Activated CD8-positive, alpha-beta T cell treated with anti-CD3 and anti-CD28 coated beads, Interleukin-2, amount 10 ng/mL, durations not matched to agents 7 days and 5 days (primary cell): ENCODE results near the gene CYP2A13. TPM values are rescaled to one million over a fixed set of nuclear protein-coding genes. Genes with fewer than 3 reads are reported as not detected.

ENCODE experiments used
- ATAC-seq: fragments of 150-1000 bp; cut with Tn5 transposase; one replicate; pipeline ENCODE4 v1.10.0; 2021; ENCODE audit warnings: moderate library complexity
- CTCF ChIA-PET: fragments of 350-600 bp; sonication (Branson Sonifier 250); formaldehyde crosslinking; loops from one replicate; lab custom pipeline; 2021; ENCODE audit warnings: antibody characterized with exemption; lab: Charles Lee
- POLR2A ChIA-PET: fragments of 350-600 bp; sonication (Branson Sonifier 250); formaldehyde crosslinking; loops from one replicate; lab custom pipeline; 2021; ENCODE audit warnings: antibody characterized with exemption; lab: Charles Lee
- DNase-seq: peaks from one replicate; pipeline ENCODE4 v3.0.0-alpha.2; 2020
- H3K27ac Mint-ChIP-seq: one replicate; pipeline ENCODE4 v1.8.0; 2021; ENCODE audit warnings: mild to moderate bottlenecking, mixed read lengths
- H3K27me3 Mint-ChIP-seq: one replicate; pipeline ENCODE4 v1.8.0; 2021; ENCODE audit warnings: low read depth, mixed read lengths
- H3K36me3 Mint-ChIP-seq: one replicate; pipeline ENCODE4 v1.8.0; 2021; ENCODE audit warnings: low read depth, mixed read lengths
- H3K4me1 Mint-ChIP-seq: one replicate; pipeline ENCODE4 v1.8.0; 2021; ENCODE audit warnings: low read depth, mixed read lengths
- H3K4me3 Mint-ChIP-seq: one replicate; pipeline ENCODE4 v1.8.0; 2021; ENCODE audit warnings: mild to moderate bottlenecking, mixed read lengths
- H3K9me3 Mint-ChIP-seq: one replicate; pipeline ENCODE4 v1.8.0; 2022; ENCODE audit warnings: mixed read lengths; ENCODE audit not compliant: insufficient read depth
- total RNA-seq, 2 experiments: library from RNA; stranded (reverse); gene quantifications; one replicate each; pipeline ENCODE4 v1.2.3, GENCODE V29; 2021

CYP2A13 gene
- total RNA-seq, 2 experiments from 2014 or later, result not detected

DNA sequence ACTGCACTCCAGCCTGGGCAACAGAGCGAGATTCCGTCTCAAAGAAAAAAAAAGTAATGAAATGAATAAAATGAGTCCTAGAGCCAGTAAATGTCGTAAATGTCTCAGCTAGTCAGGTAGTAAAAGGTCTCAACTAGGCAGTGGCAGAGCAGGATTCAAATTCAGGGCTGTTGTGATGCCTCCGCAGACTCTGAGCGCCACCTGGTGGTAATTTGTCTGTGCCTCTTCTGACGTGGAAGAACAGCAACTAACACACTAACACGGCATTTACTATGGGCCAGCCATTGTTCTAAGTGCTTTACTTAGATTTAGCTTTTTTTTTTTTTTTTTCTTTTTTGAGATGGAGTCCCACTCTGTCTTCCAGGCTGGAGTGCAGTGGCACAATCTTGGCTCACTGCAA lies 56.2 kb downstream of the CYP2A13 start:
- DNase-seq (peak; percentile 92), ATAC-seq (peak; percentile 96)
- peaks cover 7% of the 10 kb centered on the region for H3K27me3 Mint-ChIP-seq
- no peaks in the 10 kb centered on the region for H3K9me3 Mint-ChIP-seq
- no peak overlapping the region for H3K4me3 Mint-ChIP-seq
- no peaks in the 10 kb centered on the region for H3K36me3 Mint-ChIP-seq
- H3K27ac Mint-ChIP-seq, result no peak overlapping the region
- H3K4me1 Mint-ChIP-seq, result no peaks in the 10 kb centered on the region
- POLR2A ChIA-PET, result interaction anchor here (0.5 kb wide), 1 partner anchor 9 kb away, joined by 3 read pairs; no protein-coding TSS in a partner anchor
- CTCF ChIA-PET, result interaction anchor here (0.7 to 3.0 kb wide), 21 partner anchors 9 to 510 kb away, joined by 3 to 23 read pairs (median 4); no protein-coding TSS in a partner anchor

Other genes with a start within 250 kb of the CYP2A13 start
- not detected for gene CYP2A6, start 238.0 kb upstream of the CYP2A13 start, total RNA-seq
- gene CYP2A7, start 206.2 kb upstream of the CYP2A13 start, total RNA-seq, result not detected
- gene CYP2B6, start 97.2 kb upstream of the CYP2A13 start, total RNA-seq, result not detected
- gene CYP2F1, start 26.0 kb downstream of the CYP2A13 start, total RNA-seq, result not detected
- gene CYP2S1, start 104.8 kb downstream of the CYP2A13 start, total RNA-seq, result under 1 TPM; 0.83 to 0.95 TPM
- not detected for gene AXL, start 130.8 kb downstream of the CYP2A13 start, total RNA-seq
- gene HNRNPUL1, start 175.9 kb downstream of the CYP2A13 start, total RNA-seq, result 100 to 1,000 TPM; 332 to 340 TPM
- gene CCDC97, start 221.7 kb downstream of the CYP2A13 start, total RNA-seq, result 10 to 100 TPM; 33.5 to 36.1 TPM